Endothelial cell of umbilical vein (primary cell): ENCODE results near the gene EMC9. TPM values are rescaled to one million over a fixed set of nuclear protein-coding genes. Genes with fewer than 3 reads are reported as not detected.

Source experiments
- BruUV-seq: library from RNA; stranded (reverse); fragments of 400-500 nt; replicated peaks from 2 replicates; lab custom pipeline; 2021; lab: Mats Ljungman, UMichigan
- CTCF ChIA-PET: fragments of 300-600, 350-600 bp; sonication (Branson Sonifier 250); formaldehyde crosslinking; loops from one replicate; lab custom pipeline; 2021; ENCODE audit warnings: antibody characterized with exemption, inconsistent platforms; lab: Charles Lee
- POLR2A ChIA-PET: fragments of 300-600, 350-600 bp; sonication (Branson Sonifier 250); formaldehyde crosslinking; loops from one replicate; lab custom pipeline; 2021; ENCODE audit warnings: antibody characterized with exemption, inconsistent platforms; lab: Charles Lee
- DNase-seq: peaks from one replicate; pipeline ENCODE4 v3.0.0-alpha.2; 2011; ENCODE audit warnings: low read depth, low spot score
- FAIRE-seq: peaks from 2 replicates; lab custom pipeline; 2011; peaks lifted over from hg19 to GRCh38; lab: Jason Lieb, UNC
- H2AFZ ChIP-seq: 2 replicates; pipeline ENCODE4 v1.6.0; 2012; ENCODE audit warnings: low read depth, low read length, control low read depth, inconsistent platforms
- H3K27ac ChIP-seq: 2 replicates; pipeline ENCODE4 v1.5.1; 2011; ENCODE audit warnings: low read depth, mild to moderate bottlenecking, control low read depth, low read length, moderate library complexity; ENCODE audit not compliant: insufficient read depth
- H3K27me3 ChIP-seq, 2 experiments: 2 replicates each; pipeline versions ENCODE4 v1.6.0 to v1.6.1; 2011; ENCODE audit warnings: low read length in 2 of 2, mixed read lengths in 1 of 2; ENCODE audit not compliant: control insufficient read depth in 2 of 2, insufficient read depth in 2 of 2
- H3K36me3 ChIP-seq, 2 experiments: 2 replicates in 1 of 2; 3 replicates in 1 of 2; pipeline ENCODE4 v1.5.1; 2011; ENCODE audit warnings: low read length in 2 of 2, mild to moderate bottlenecking in 1 of 2, moderate library complexity in 1 of 2; ENCODE audit not compliant: control insufficient read depth in 2 of 2, insufficient read depth in 2 of 2; ENCODE audit errors: extremely low read depth in 1 of 2
- H3K4me1 ChIP-seq: 3 replicates; pipeline ENCODE4 v1.5.1; 2011; ENCODE audit warnings: mild to moderate bottlenecking, low read length; ENCODE audit not compliant: control insufficient read depth, insufficient read depth; ENCODE audit errors: extremely low read depth
- H3K4me2 ChIP-seq: 2 replicates; pipeline ENCODE4 v1.6.1; 2011; ENCODE audit warnings: low read length, control low read depth, mixed read lengths; ENCODE audit not compliant: insufficient read depth
- H3K4me3 ChIP-seq, 3 experiments: fragments of 200-600 bp in 1 of 3; sonication (generic), shearing (Covaris generic) in 1 of 3; replicated peaks in 1 of 3; 2 replicates each; pipeline ENCODE4 v1.5.1; 2011 to 2016; ENCODE audit warnings: control low read depth in 3 of 3, low read length in 3 of 3, mild to moderate bottlenecking in 2 of 3, inconsistent platforms in 1 of 3, low read depth in 1 of 3, moderate library complexity in 1 of 3; ENCODE audit not compliant: insufficient read depth in 1 of 3
- H3K79me2 ChIP-seq: 2 replicates; pipeline ENCODE4 v1.6.0; 2012; ENCODE audit warnings: low read length, inconsistent platforms; ENCODE audit not compliant: control insufficient read depth, insufficient read depth
- H3K9ac ChIP-seq: replicated peaks from 2 replicates; pipeline ENCODE3; 2011; ENCODE audit warnings: low read length, control low read depth; ENCODE audit not compliant: insufficient read depth; ENCODE audit errors: extremely low read depth
- H3K9me1 ChIP-seq: replicated peaks from 3 replicates; pipeline ENCODE4 v1.6.0; 2011; ENCODE audit warnings: mild to moderate bottlenecking, low read length; ENCODE audit not compliant: control insufficient read depth, insufficient read depth; ENCODE audit errors: extremely low read depth
- H3K9me3 ChIP-seq: replicated peaks from 2 replicates; pipeline ENCODE4 v1.5.1; 2012; ENCODE audit warnings: low read length, inconsistent platforms; ENCODE audit not compliant: control insufficient read depth, insufficient read depth
- H4K20me1 ChIP-seq: replicated peaks from 2 replicates; pipeline ENCODE3; 2011; ENCODE audit warnings: mild to moderate bottlenecking, low read length; ENCODE audit not compliant: control insufficient read depth, insufficient read depth; ENCODE audit errors: extremely low read depth
- EZH2 ChIP-seq: IDR thresholded peaks from 2 replicates; pipeline ENCODE4 v1.6.1; 2012; ENCODE audit warnings: borderline replicate concordance, low read depth, mild to moderate bottlenecking, moderate library complexity, low read length, inconsistent platforms; ENCODE audit not compliant: severe bottlenecking
- FOS ChIP-seq: IDR thresholded peaks from 2 replicates; pipeline ENCODE4 v1.6.1; 2011; ENCODE audit warnings: mild to moderate bottlenecking, low read length, moderate library complexity, borderline replicate concordance; ENCODE audit not compliant: insufficient read depth
- GATA2 ChIP-seq: IDR thresholded peaks from 2 replicates; pipeline ENCODE4 v1.7.0; 2011; ENCODE audit warnings: low read depth, mild to moderate bottlenecking, moderate library complexity, mixed read lengths, low read length; ENCODE audit not compliant: insufficient read length, insufficient read depth
- JUN ChIP-seq: IDR thresholded peaks from 2 replicates; pipeline ENCODE4 v1.6.1; 2011; ENCODE audit warnings: borderline replicate concordance, low read depth; ENCODE audit not compliant: insufficient read length, insufficient read depth
- MYC ChIP-seq: IDR thresholded peaks from one replicate; pipeline ENCODE4 v1.6.1; 2011; ENCODE audit warnings: mild to moderate bottlenecking, low read depth, low read length
- POLR2A ChIP-seq: IDR thresholded peaks from 2 replicates; pipeline ENCODE4 v1.6.1; 2012; ENCODE audit warnings: low read depth, mild to moderate bottlenecking, control low read depth, low read length
- POLR2AphosphoS5 ChIP-seq: IDR thresholded peaks from 2 replicates; pipeline ENCODE4 v1.6.1; 2012; ENCODE audit warnings: low read depth, mild to moderate bottlenecking, control low read depth, low read length, moderate library complexity; ENCODE audit not compliant: insufficient read depth
- dilution Hi-C: fragments of 300-500 bp; cut with MboI; formaldehyde crosslinking; loops from one replicate; pipeline ENCODE4 v1.15.0; 2019; ENCODE audit warnings: low sequenced_read_pairs; ENCODE audit not compliant: extremely low pct_ligation_motif_present
- intact Hi-C: fragments of 100-400 bp; cut with micrococcal nuclease; formaldehyde crosslinking; loops from one replicate; pipeline ENCODE4 v1.10.0; 2022
- polyA plus RNA-seq, 4 experiments: library from polyadenylated mRNA; depleted of rRNA in 3 of 4; stranded (reverse) in 3 of 4; unstranded in 1 of 4; fragments of >200 nt; gene quantifications; 2 replicates each; pipeline versions ENCODE4 v1.2.1 to v1.2.3, GENCODE V29; 2011 to 2012; ENCODE audit warnings: missing spikeins in 1 of 4
- total RNA-seq: library from RNA; stranded (reverse); gene quantifications from 2 replicates; pipeline ENCODE4 v1.2.3, GENCODE V29; 2021
- TF ChIP-seq, protein P1 (sequence below): IDR thresholded peaks from 2 replicates; pipeline ENCODE4 v1.6.1; 2011; ENCODE audit not compliant: insufficient read depth, insufficient read length
- TF ChIP-seq, protein P2 (sequence below), 2 donors: IDR thresholded peaks; 1 replicate in 1 of 2; 2 replicates in 1 of 2; pipeline ENCODE4 v1.5.1; 2011; ENCODE audit warnings: low read length in 2 of 2, mild to moderate bottlenecking in 2 of 2, moderate library complexity in 2 of 2, control low read depth in 1 of 2, inconsistent platforms in 1 of 2, low read depth in 1 of 2; ENCODE audit not compliant: insufficient read depth in 1 of 2; ENCODE audit errors: extremely low read depth in 1 of 2

Gene EMC9
- total and polyA plus RNA-seq, 2 donors (not counting 3 experiments of a cell fraction or from before 2014, with no cell fraction given): 21.8 to 31.8 TPM

DNA sequence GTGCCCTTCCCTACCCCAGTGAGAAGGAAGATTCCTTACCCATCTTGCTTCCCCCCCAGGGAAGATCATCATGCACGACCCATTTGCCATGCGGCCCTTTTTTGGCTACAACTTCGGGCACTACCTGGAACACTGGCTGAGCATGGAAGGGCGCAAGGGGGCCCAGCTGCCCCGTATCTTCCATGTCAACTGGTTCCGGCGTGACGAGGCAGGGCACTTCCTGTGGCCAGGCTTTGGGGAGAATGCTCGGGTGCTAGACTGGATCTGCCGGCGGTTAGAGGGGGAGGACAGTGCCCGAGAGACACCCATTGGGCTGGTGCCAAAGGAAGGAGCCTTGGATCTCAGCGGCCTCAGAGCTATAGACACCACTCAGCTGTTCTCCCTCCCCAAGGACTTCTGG lies 37.9 kb downstream of the EMC9 start:
- Histone ChIP-seq H3K79me2 (no peaks in the 10 kb centered on the region), H4K20me1 (no peaks in the 10 kb centered on the region), H3K27ac (no peak overlapping the region), H3K36me3 (peaks cover 0 to 2% of the 10 kb centered on the region in 2 experiments), H3K9me1 (no peaks in the 10 kb centered on the region), H3K4me2 (no peak overlapping the region), H3K4me3 (no peak overlapping the region), H3K4me1 (peaks cover 11% of the 10 kb centered on the region), H3K9ac (no peak overlapping the region), H3K9me3 (no peaks in the 10 kb centered on the region), H3K27me3 (no peaks in the 10 kb centered on the region), H2AFZ (no peak overlapping the region)
- dilution Hi-C loops (no loop called here), intact Hi-C loops (no loop called here)
- CTCF ChIA-PET: interaction anchor here (11.7 kb wide), 1 partner anchor 47 kb away, joined by 420 read pairs; no protein-coding TSS in a partner anchor
- TSS peak; percentile 15 for BruUV-seq
- POLR2A ChIA-PET: interaction anchor here (1.4 kb wide), 1 partner anchor 9 kb away, joined by 4 read pairs; the partner anchor contains the start of gene PCK2
- TF ChIP-seq, protein P1, sequence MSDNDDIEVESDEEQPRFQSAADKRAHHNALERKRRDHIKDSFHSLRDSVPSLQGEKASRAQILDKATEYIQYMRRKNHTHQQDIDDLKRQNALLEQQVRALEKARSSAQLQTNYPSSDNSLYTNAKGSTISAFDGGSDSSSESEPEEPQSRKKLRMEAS: no peak
- TF ChIP-seq FOS (no peak), MYC (no peak), POLR2AphosphoS5 (no peak), JUN (no peak), EZH2 (no peak), POLR2A (no peak), GATA2 (no peak)
- TF ChIP-seq, protein P2, sequence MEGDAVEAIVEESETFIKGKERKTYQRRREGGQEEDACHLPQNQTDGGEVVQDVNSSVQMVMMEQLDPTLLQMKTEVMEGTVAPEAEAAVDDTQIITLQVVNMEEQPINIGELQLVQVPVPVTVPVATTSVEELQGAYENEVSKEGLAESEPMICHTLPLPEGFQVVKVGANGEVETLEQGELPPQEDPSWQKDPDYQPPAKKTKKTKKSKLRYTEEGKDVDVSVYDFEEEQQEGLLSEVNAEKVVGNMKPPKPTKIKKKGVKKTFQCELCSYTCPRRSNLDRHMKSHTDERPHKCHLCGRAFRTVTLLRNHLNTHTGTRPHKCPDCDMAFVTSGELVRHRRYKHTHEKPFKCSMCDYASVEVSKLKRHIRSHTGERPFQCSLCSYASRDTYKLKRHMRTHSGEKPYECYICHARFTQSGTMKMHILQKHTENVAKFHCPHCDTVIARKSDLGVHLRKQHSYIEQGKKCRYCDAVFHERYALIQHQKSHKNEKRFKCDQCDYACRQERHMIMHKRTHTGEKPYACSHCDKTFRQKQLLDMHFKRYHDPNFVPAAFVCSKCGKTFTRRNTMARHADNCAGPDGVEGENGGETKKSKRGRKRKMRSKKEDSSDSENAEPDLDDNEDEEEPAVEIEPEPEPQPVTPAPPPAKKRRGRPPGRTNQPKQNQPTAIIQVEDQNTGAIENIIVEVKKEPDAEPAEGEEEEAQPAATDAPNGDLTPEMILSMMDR (IDR thresholded peaks at IDR 0.05; ENCODE audit: extremely low read depth in 1 of 2, insufficient read depth in 1 of 2, low read depth in 1 of 2, low read length in 2 of 2): no peak
- DNase-seq (no peak), FAIRE-seq (no peak)
